K562 (cell line): ENCODE data around the gene SLX4IP.

Source experiments
- ETV5 ChIP-seq: sonication (generic); formaldehyde crosslinking; IDR thresholded peaks from 2 replicates; pipeline ENCODE4 v1.4.0; 2020; ENCODE audit warnings: low read depth, mild to moderate bottlenecking, missing genetic modification reagents
- FOXK2 ChIP-seq, 2 experiments: fragments of 450-650 bp; IDR thresholded peaks in 1 of 2; conservative IDR thresholded peaks in 1 of 2; 2 replicates each; pipeline ENCODE4 v1.6.1; 2016; ENCODE audit warnings: low read depth in 2 of 2, mild to moderate bottlenecking in 1 of 2
- GATA2 ChIP-seq: sonication (generic); formaldehyde crosslinking; IDR thresholded peaks from 2 replicates; pipeline ENCODE4 v1.4.0; 2020; ENCODE audit warnings: mild to moderate bottlenecking, missing genetic modification reagents
- HSF4 ChIP-seq: fragments of 250-450 bp; sonication (Bioruptor Pico); IDR thresholded peaks from 2 replicates; pipeline ENCODE4 v2.1.2; 2022; ENCODE audit warnings: mild to moderate bottlenecking, moderate library complexity, borderline replicate concordance
- TF ChIP-seq, protein P1 (sequence below): fragments of 250-450 bp; sonication (Bioruptor Pico); IDR thresholded peaks from 2 replicates; pipeline ENCODE4 v1.4.0; 2020
- TF ChIP-seq, protein P2 (sequence below): fragments of 250-450 bp; sonication (Bioruptor Pico); IDR thresholded peaks from 2 replicates; pipeline ENCODE4 v1.8.0; 2022; ENCODE audit warnings: moderate library complexity, mild to moderate bottlenecking, inconsistent platforms
- TF ChIP-seq, protein P3 (sequence below): fragments of 450-650 bp; IDR thresholded peaks from 2 replicates; pipeline ENCODE4 v1.6.1; 2016; ENCODE audit warnings: low read depth
- TF ChIP-seq, protein P4 (sequence below), 3 experiments: IDR thresholded peaks in 2 of 3; conservative IDR thresholded peaks in 1 of 3; 2 replicates each; pipeline ENCODE4 v1.5.1; 2011 to 2012; ENCODE audit warnings: low read length in 3 of 3, mild to moderate bottlenecking in 3 of 3, control low read depth in 2 of 3, improper control_type of control experiment in 1 of 3, inconsistent platforms in 1 of 3, low read depth in 1 of 3, mixed read lengths in 1 of 3, moderate library complexity in 1 of 3; ENCODE audit not compliant: insufficient read depth in 2 of 3

DNA sequence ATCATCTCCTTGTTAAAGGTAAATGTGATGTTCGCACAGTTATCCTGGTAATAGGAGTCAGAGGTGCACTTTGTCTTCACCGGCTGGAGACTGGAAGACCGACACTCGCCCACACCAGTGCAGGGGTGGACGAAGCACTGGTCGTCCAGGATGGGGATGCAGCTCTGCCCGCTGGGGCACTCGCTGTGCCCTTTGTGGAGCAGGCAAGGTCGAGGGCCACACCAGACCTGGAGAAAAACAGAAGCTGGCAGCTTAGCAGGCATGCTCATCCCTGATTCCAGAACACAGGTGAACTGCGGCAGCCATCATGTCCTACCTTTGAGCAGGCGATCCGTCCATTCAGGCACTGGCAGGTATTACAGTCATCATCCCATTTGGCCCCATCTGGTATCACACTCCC is 206.4 kb downstream of the SLX4IP start:
- TF ChIP-seq, protein P1, sequence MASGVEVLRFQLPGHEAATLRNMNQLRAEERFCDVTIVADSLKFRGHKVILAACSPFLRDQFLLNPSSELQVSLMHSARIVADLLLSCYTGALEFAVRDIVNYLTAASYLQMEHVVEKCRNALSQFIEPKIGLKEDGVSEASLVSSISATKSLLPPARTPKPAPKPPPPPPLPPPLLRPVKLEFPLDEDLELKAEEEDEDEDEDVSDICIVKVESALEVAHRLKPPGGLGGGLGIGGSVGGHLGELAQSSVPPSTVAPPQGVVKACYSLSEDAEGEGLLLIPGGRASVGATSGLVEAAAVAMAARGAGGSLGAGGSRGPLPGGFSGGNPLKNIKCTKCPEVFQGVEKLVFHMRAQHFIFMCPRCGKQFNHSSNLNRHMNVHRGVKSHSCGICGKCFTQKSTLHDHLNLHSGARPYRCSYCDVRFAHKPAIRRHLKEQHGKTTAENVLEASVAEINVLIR (CRISPR knock-in tag), result no peak
- TF ChIP-seq ETV5 (CRISPR knock-in tag) (no peak), GATA2 (CRISPR knock-in tag) (no peak), FOXK2 (conservative IDR thresholded peaks at IDR 0.05 in 1 of 2, IDR thresholded peaks at IDR 0.05 in 1 of 2; ENCODE audit: low read depth in 2 of 2) (no peak), HSF4 (CRISPR knock-in tag) (no peak)
- TF ChIP-seq, protein P2, sequence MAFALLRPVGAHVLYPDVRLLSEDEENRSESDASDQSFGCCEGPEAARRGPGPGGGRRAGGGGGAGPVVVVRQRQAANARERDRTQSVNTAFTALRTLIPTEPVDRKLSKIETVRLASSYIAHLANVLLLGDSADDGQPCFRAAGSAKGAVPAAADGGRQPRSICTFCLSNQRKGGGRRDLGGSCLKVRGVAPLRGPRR, result no peak
- TF ChIP-seq, protein P3, sequence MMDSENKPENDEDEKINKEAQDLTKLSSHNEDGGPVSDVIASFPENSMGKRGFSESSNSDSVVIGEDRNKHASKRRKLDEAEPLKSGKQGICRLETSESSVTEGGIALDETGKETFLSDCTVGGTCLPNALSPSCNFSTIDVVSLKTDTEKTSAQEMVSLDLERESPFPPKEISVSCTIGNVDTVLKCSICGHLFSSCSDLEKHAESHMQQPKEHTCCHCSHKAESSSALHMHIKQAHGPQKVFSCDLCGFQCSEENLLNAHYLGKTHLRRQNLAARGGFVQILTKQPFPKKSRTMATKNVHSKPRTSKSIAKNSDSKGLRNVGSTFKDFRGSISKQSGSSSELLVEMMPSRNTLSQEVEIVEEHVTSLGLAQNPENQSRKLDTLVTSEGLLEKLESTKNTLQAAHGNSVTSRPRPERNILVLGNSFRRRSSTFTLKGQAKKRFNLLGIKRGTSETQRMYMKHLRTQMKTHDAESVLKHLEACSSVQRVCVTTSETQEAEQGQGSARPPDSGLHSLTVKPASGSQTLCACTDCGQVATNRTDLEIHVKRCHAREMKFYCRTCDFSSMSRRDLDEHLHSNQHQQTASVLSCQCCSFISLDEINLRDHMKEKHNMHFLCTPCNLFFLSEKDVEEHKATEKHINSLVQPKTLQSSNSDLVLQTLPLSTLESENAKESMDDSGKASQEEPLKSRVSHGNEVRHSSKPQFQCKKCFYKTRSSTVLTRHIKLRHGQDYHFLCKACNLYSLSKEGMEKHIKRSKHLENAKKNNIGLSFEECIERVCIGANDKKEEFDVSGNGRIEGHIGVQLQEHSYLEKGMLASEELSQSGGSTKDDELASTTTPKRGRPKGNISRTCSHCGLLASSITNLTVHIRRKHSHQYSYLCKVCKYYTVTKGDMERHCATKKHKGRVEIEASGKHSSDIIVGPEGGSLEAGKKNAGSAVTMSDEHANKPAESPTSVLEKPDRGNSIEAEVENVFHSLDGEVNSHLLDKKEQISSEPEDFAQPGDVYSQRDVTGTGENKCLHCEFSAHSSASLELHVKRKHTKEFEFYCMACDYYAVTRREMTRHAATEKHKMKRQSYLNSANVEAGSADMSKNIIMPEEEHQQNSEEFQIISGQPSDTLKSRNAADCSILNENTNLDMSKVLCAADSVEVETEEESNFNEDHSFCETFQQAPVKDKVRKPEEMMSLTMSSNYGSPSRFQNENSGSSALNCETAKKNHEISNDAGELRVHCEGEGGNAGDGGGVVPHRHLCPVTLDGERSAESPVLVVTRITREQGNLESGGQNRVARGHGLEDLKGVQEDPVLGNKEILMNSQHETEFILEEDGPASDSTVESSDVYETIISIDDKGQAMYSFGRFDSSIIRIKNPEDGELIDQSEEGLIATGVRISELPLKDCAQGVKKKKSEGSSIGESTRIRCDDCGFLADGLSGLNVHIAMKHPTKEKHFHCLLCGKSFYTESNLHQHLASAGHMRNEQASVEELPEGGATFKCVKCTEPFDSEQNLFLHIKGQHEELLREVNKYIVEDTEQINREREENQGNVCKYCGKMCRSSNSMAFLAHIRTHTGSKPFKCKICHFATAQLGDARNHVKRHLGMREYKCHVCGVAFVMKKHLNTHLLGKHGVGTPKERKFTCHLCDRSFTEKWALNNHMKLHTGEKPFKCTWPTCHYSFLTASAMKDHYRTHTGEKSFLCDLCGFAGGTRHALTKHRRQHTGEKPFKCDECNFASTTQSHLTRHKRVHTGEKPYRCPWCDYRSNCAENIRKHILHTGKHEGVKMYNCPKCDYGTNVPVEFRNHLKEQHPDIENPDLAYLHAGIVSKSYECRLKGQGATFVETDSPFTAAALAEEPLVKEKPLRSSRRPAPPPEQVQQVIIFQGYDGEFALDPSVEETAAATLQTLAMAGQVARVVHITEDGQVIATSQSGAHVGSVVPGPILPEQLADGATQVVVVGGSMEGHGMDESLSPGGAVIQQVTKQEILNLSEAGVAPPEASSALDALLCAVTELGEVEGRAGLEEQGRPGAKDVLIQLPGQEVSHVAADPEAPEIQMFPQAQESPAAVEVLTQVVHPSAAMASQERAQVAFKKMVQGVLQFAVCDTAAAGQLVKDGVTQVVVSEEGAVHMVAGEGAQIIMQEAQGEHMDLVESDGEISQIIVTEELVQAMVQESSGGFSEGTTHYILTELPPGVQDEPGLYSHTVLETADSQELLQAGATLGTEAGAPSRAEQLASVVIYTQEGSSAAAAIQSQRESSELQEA, result no peak
- TF ChIP-seq, protein P4, sequence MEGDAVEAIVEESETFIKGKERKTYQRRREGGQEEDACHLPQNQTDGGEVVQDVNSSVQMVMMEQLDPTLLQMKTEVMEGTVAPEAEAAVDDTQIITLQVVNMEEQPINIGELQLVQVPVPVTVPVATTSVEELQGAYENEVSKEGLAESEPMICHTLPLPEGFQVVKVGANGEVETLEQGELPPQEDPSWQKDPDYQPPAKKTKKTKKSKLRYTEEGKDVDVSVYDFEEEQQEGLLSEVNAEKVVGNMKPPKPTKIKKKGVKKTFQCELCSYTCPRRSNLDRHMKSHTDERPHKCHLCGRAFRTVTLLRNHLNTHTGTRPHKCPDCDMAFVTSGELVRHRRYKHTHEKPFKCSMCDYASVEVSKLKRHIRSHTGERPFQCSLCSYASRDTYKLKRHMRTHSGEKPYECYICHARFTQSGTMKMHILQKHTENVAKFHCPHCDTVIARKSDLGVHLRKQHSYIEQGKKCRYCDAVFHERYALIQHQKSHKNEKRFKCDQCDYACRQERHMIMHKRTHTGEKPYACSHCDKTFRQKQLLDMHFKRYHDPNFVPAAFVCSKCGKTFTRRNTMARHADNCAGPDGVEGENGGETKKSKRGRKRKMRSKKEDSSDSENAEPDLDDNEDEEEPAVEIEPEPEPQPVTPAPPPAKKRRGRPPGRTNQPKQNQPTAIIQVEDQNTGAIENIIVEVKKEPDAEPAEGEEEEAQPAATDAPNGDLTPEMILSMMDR (IDR thresholded peaks at IDR 0.05 in 2 of 3, conservative IDR thresholded peaks at IDR 0.05 in 1 of 3; ENCODE audit: insufficient read depth in 2 of 3, low read depth in 1 of 3, low read length in 3 of 3), result no peak
